ENCODE data around the gene STX3. TPM values are rescaled to one million over a fixed set of nuclear protein-coding genes. Genes with fewer than 3 reads are reported as not detected.
A peak's percentile ranks its signal among the peaks of the same experiment; 100 is the strongest.

STX3 gene
- total and polyA plus RNA-seq, 2 of the 13 experiments (the other 11 are each of a cell fraction or from before 2014, with no cell fraction given) = 16.5 to 24.0 TPM

DNA sequence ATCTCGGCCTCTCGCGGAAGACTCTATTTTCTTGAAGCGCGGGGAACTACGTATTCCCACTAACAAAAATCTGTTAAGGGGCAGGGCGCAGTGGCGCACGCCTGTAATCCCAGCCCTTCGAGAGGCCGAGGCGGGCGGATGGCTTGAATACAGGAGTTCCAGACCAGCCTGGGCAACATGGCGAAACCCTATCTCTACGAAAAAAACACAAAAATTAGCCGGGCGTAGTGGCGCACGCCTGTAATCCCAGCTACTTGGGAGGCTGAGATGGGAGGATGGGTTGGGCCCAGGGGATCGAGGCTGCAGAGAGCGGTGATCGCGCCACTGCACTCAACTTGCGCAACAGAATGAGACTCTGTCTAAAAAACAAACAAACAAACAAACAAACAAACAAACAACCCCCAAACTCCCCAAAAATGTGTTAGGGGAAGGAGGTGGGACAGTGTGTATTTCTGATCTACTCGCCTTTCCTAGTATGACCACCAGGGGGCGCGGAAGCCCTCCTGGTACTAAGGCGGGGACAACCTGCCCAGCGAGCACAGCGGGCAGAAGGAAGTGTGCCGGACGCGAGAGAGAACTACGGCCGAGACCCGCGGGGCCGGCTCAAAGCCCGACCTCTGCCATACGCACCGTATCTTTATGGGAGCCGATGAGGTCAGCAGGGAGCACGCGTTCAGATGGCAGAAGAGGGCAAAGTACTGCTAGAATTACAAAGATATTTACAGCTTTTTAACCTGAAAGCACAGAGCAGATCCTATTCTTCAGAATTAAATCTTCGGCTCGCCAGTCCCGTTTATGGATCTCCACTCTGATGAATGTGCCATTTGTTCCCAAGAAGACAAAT is 1.3 kb upstream of the STX3 start (continued):
- peak; percentile 61 for TF ChIP-seq ELF3 (CRISPR knock-in tag; IDR thresholded peaks at IDR 0.05)
- no peak for TF ChIP-seq SIN3A (IDR thresholded peaks at IDR 0.05; ENCODE audit: borderline replicate concordance, low read depth, low read length)
- no peak for TF ChIP-seq NFE2L1 (CRISPR knock-in tag; IDR thresholded peaks at IDR 0.05; ENCODE audit: borderline replicate concordance)
- TF ChIP-seq KLF9 (CRISPR knock-in tag; IDR thresholded peaks at IDR 0.05; ENCODE audit: low read depth) = peak; percentile 23; the same call in 1 of the 2 replicates
- TF ChIP-seq, protein P1, sequence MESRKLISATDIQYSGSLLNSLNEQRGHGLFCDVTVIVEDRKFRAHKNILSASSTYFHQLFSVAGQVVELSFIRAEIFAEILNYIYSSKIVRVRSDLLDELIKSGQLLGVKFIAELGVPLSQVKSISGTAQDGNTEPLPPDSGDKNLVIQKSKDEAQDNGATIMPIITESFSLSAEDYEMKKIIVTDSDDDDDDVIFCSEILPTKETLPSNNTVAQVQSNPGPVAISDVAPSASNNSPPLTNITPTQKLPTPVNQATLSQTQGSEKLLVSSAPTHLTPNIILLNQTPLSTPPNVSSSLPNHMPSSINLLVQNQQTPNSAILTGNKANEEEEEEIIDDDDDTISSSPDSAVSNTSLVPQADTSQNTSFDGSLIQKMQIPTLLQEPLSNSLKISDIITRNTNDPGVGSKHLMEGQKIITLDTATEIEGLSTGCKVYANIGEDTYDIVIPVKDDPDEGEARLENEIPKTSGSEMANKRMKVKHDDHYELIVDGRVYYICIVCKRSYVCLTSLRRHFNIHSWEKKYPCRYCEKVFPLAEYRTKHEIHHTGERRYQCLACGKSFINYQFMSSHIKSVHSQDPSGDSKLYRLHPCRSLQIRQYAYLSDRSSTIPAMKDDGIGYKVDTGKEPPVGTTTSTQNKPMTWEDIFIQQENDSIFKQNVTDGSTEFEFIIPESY (CRISPR knock-in tag; IDR thresholded peaks at IDR 0.05) = no peak; the same call in 1 of the 2 replicates
- TF ChIP-seq, protein P2, sequence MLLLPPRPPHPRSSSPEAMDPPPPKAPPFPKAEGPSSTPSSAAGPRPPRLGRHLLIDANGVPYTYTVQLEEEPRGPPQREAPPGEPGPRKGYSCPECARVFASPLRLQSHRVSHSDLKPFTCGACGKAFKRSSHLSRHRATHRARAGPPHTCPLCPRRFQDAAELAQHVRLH (CRISPR knock-in tag; IDR thresholded peaks at IDR 0.05; ENCODE audit: borderline replicate concordance, low read depth) = no peak
- TF ChIP-seq, protein P3, sequence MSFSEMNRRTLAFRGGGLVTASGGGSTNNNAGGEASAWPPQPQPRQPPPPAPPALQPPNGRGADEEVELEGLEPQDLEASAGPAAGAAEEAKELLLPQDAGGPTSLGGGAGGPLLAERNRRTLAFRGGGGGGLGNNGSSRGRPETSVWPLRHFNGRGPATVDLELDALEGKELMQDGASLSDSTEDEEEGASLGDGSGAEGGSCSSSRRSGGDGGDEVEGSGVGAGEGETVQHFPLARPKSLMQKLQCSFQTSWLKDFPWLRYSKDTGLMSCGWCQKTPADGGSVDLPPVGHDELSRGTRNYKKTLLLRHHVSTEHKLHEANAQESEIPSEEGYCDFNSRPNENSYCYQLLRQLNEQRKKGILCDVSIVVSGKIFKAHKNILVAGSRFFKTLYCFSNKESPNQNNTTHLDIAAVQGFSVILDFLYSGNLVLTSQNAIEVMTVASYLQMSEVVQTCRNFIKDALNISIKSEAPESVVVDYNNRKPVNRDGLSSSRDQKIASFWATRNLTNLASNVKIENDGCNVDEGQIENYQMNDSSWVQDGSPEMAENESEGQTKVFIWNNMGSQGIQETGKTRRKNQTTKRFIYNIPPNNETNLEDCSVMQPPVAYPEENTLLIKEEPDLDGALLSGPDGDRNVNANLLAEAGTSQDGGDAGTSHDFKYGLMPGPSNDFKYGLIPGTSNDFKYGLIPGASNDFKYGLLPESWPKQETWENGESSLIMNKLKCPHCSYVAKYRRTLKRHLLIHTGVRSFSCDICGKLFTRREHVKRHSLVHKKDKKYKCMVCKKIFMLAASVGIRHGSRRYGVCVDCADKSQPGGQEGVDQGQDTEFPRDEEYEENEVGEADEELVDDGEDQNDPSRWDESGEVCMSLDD (CRISPR knock-in tag; IDR thresholded peaks at IDR 0.05; ENCODE audit: borderline replicate concordance) = no peak
- peak; percentile 60; the same call in 1 of the 2 replicates for TF ChIP-seq ZNF350 (CRISPR knock-in tag; IDR thresholded peaks at IDR 0.05; ENCODE audit: borderline replicate concordance, low read depth)
- 0 out of 2 replicates have a peak, but pooled peaks have one; percentile 15 for TF ChIP-seq ZNF629 (CRISPR knock-in tag; conservative IDR thresholded peaks at IDR 0.05)
- peak; percentile 27; the same call in 1 of the 2 replicates for TF ChIP-seq SP4 (CRISPR knock-in tag; IDR thresholded peaks at IDR 0.05)
- no peak for TF ChIP-seq MTF1 (CRISPR knock-in tag; IDR thresholded peaks at IDR 0.05)
- peak; percentile 37; the same call in 1 of the 2 replicates for TF ChIP-seq YEATS4 (CRISPR knock-in tag; IDR thresholded peaks at IDR 0.05; ENCODE audit: borderline replicate concordance)
- TF ChIP-seq ZNF563 (CRISPR knock-in tag; IDR thresholded peaks at IDR 0.05) = peak; percentile 63; the same call in 1 of the 2 replicates
- no peak for TF ChIP-seq ZNF558 (CRISPR knock-in tag; IDR thresholded peaks at IDR 0.05; ENCODE audit: borderline replicate concordance)
- TF ChIP-seq SYNCRIP (IDR thresholded peaks at IDR 0.05; ENCODE audit: insufficient read depth, low read depth, low read length) = no peak
- TF ChIP-seq, protein P4, sequence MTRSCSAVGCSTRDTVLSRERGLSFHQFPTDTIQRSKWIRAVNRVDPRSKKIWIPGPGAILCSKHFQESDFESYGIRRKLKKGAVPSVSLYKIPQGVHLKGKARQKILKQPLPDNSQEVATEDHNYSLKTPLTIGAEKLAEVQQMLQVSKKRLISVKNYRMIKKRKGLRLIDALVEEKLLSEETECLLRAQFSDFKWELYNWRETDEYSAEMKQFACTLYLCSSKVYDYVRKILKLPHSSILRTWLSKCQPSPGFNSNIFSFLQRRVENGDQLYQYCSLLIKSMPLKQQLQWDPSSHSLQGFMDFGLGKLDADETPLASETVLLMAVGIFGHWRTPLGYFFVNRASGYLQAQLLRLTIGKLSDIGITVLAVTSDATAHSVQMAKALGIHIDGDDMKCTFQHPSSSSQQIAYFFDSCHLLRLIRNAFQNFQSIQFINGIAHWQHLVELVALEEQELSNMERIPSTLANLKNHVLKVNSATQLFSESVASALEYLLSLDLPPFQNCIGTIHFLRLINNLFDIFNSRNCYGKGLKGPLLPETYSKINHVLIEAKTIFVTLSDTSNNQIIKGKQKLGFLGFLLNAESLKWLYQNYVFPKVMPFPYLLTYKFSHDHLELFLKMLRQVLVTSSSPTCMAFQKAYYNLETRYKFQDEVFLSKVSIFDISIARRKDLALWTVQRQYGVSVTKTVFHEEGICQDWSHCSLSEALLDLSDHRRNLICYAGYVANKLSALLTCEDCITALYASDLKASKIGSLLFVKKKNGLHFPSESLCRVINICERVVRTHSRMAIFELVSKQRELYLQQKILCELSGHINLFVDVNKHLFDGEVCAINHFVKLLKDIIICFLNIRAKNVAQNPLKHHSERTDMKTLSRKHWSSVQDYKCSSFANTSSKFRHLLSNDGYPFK (CRISPR knock-in tag; IDR thresholded peaks at IDR 0.05; ENCODE audit: borderline replicate concordance) = peak; percentile 26; the same call in 1 of the 2 replicates
- TF ChIP-seq ZNF883 (CRISPR knock-in tag; IDR thresholded peaks at IDR 0.05; ENCODE audit: not compliant biosample characterization) = peak; percentile 69
- no peak for TF ChIP-seq MBNL3 (CRISPR knock-in tag; conservative IDR thresholded peaks at IDR 0.05)
